Activated CD8-positive, alpha-beta memory T cell treated with anti-CD3 and anti-CD28 coated beads, Interleukin-2, amount 50 U/mL, for 48 hours (primary cell): ENCODE results near the gene PSMB5.
A peak's percentile ranks its signal among the peaks of the same experiment; 100 is the strongest.

Source experiments
- DNase-seq: peaks from one replicate; pipeline ENCODE4 v3.0.0-alpha.2; 2020

Gene PSMB5

GRCh38 chr14:23034498-23035302 is at the start of gene PSMB5:
PSMB5 (minus strand) TSS chr14:23034900; CDS start chr14:23034881, 19 bp downstream.
- DNase-seq, result peak; percentile 88

- no peak for DNase-seq
These were observed 45.8 kb upstream of the PSMB5 start for GRCh38 chr14:23080474-23080873.

DNA sequence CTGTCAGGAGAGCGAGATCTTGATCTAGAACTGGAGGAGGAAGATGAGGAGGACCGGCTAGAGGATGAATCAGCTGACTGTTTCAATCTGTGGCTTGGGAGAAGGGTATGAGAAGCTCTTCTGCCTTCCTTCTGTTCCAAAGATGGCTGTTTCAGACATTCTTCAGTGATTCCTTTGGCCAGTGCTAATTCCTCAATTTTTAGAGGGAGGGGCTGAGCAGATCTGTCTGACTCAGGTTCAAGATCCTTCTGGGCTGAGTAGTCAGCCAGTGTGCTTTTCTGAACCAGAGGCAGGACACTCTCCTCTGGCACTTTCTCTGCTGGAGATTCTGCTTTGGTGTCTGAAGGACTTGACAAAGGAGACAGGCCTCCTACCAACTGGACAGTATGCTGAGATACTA is 45.0 kb upstream of the PSMB5 start:
- DNase-seq, result no peak

DNA sequence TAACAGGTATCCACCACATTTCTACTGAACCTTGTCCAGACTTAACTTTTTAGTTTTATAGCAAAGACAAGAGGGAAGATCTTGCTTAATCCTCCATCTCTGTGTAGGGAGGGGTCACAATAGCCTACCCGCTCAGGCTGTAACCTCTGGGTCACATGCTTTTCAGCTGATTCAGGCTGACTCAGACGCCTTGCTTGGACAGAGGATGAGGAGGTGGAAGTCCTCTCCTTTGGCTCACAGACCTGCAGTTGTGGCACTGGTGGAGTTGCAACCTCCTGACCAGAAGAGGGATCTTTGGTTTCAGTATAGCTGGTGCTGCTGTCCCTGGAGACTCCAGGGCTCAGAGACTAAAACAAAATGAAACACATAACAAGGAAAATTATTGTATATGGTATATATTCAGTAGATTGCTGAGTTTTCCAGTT is 44.0 kb upstream of the PSMB5 start:
- no peak for DNase-seq

GRCh38 chr14:23077962-23078361 is 43.3 kb upstream of the PSMB5 start:
- no peak for DNase-seq

DNA sequence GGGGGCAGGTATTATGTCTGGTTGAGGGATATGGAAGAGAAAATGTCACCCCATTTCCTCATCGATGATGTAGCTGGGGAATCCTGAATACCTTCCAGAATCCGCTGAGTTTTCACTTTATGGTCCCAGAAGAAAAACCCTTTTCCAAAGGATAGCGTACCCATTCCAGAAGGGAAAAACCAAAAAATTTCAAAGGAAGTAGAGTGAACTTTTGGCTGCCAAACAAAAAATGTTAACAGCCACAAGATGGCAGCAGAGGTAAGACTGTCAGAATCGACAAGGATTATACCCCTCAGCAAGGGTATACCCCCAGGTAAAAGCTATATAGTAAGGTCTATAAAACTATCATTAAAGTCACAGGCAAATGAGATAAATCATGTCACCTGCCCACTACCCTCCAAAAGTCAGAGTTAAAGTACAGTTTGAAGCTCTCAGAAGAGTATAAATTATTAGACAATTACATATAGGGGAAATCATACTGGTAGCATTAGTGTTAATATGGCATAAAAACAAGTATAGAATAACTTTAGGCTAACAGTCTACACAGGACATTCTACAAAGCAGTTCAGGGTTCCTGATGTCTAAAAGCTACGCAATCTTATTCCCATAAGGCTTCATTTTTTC is 42.2 kb upstream of the PSMB5 start:
- DNase-seq, result no peak

DNA sequence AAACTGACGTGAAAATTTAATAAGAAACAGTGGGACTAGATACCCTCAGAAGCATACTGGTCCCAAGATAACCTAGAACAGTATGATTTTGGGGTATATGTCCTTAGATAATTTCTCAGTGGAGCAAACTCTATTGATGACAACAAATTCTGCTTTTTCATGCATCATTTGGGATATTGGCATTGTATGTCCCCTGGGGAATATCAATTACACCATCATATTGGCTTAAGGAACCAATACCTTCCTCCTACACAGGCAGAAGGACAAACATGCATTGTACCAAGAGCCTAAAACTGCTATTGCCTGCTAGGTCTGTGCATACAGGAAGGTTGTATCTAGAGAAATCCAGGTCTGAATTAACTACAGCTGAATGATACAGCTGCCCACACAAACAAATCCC is 40.2 kb upstream of the PSMB5 start:
- DNase-seq, result no peak

DNA sequence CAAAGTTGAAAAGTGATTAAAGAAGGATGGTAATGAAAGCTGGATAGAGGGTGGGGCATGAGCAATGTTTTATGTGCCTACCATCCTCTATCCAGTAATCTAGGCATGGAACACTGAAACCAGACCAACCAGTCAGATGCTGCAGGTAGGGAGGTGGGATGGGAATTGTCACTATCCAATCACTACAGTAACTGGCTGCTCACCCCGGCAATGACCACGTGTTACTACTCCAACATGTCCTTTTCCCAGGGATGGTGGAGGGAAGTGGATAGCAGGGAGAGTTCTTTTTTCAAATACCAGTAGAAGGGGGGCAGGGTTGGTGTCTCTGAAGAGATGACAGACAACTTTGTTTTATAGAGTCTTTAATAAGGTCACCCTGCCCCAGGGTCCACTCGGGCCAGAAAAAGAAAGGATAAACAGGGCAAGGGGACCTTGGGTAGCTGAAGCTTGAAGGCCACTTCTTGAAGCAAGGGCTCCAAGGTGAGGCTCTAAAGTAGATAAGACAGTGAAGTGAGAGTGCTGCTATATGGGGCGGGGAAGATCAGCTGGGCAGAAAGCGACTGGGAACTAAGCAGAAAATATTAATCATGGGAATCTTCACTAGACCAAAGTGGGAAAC is 37.3 kb upstream of the PSMB5 start:
- DNase-seq, result peak; percentile 29

- peak; percentile 86 for DNase-seq
These were observed 36.7 kb upstream of the PSMB5 start for GRCh38 chr14:23071244-23071920.

- peak; percentile 50 for DNase-seq
These were observed 35.8 kb upstream of the PSMB5 start for GRCh38 chr14:23070262-23071129.

GRCh38 chr14:23069413-23069806 is 34.7 kb upstream of the PSMB5 start:
- peak; percentile 52 for DNase-seq

- DNase-seq, result peak; percentile 75
These were observed 34.2 kb upstream of the PSMB5 start for GRCh38 chr14:23068789-23069412.

GRCh38 chr14:23067847-23068788 is 33.4 kb upstream of the PSMB5 start:
- DNase-seq, result peak; percentile 46

DNA sequence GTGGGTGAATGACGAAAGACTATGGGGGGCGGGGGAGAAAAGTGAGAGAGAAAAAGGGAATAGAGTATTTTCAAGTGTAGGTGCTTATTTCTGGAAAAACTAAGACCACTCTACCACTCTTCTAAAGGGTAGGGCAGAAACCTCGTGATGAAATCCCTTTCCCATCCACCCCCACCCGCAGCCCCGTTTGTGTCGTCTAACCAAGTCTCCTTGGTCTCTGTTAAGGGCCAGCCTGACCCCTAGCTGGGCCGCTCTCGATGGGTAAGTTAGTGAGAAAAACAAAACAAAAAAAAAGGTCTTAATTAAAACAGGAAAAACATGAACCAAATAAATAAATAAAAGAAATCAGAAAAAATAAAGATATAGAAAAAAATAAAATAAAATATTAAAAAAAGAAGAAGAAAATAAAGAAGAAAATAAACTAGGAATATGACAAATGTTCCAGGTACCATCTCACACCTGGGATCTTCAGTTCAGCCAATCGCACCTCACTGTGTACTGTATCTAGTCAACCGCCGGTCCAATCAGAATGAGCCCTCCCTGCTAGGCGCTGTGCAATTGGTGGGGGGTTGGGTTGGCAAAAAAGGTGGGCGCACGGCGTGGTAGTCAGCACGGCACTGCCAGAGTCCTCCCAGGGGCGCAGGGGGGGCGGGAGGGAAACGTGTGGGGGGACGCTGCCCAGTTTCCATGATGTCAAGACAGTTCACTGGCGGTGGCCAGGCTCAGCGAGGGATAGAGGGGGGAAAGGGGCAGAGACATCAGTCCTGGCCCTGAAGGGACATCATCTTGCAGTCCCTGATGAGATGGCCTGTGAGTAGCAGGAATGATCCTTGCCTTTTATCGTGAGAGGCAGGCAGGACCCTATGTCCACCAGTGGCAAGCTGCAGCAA is 32.4 kb upstream of the PSMB5 start:
- peak; percentile 29 for DNase-seq

- DNase-seq, result peak; percentile 35
These were observed 31.7 kb upstream of the PSMB5 start for GRCh38 chr14:23066368-23066767.

- DNase-seq, result peak; percentile 38
These were observed 28.9 kb upstream of the PSMB5 start for GRCh38 chr14:23063601-23064000.

DNA sequence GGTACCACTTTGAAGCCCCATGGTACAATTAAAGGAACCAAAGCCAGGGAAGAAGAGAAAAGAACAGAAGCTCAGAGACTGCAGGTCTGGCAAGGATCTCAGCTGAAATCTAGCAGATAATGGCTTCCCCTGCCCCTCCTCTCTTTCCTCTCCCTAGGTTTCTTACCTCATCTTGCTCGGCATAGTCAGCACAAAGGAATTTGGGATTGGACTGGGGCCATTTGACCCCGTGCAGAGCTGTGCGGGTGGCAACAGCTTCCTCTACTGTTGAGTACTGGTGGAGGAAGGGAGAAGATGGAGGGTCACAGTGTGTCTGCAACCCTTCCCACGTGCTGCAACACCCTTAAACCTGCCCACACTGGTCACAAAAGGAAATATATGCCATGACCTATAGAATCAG is 27.3 kb upstream of the PSMB5 start:
- DNase-seq, result no peak

DNA sequence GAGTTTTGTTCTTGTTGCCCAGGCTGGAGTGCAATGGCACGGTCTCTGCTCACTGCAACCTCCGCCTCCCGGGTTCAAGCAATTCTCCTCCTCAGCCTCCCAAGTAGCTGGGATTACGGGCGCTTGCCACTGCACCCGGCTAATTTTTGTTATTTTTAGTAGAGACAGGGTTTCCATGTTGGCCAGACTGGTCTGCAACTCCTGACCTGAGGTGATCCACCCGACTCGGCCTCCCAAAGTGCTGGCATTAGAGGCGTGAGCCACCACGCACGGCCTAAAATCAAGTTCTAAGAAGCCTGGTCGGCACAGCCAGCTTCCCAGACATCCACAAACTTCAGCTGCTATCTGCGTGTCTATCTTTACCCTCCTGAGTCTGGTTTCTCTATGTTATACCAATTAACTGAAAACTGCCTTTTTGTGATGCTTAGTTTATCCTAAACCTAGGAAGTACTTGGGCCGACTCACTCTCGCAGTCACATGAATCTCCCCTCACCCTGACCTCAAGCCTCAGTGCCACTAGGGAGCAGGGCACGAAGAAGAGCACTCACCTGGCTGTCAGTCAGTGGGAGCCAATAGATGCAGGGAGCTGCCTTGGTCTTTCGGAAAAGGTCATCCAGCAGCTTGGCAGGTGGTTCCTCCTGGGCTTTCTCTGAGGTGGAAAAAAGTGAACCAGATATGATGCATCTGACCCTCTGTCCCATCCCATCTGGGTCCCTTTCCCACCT is 26.0 kb upstream of the PSMB5 start:
- DNase-seq, result no peak
